COLO829 (cell line): ENCODE data around the gene ILF3.
"Not testable (repeated sequence)": the region's sequence is repeated elsewhere in the genome, so short reads cannot be mapped to it uniquely, and the experiment has no call there.

Experiments
- DNase-seq: peaks from one replicate; pipeline ENCODE4 v3.0.0; 2012; ENCODE audit warnings: low spot score

Gene ILF3

GRCh38 chr19:10675214-10675613 lies 21.1 kb downstream of the ILF3 start:
- not testable (repeated sequence) for DNase-seq

GRCh38 chr19:10677751-10678150 lies 23.6 kb downstream of the ILF3 start:
- no peak for DNase-seq

GRCh38 chr19:10678813-10679212 lies 24.7 kb downstream of the ILF3 start:
- no peak for DNase-seq

- DNase-seq, result no peak
Observed at GRCh38 chr19:10679743-10680142, 25.6 kb downstream of the ILF3 start.

- DNase-seq, result no peak
Observed at GRCh38 chr19:10680545-10681135, 26.5 kb downstream of the ILF3 start.

GRCh38 chr19:10681658-10682057 lies 27.5 kb downstream of the ILF3 start:
- no peak for DNase-seq

GRCh38 chr19:10682397-10683063 lies 28.4 kb downstream of the ILF3 start:
- no peak for DNase-seq

GRCh38 chr19:10683064-10683426 lies 28.9 kb downstream of the ILF3 start:
- no peak for DNase-seq

- no peak for DNase-seq
Observed at GRCh38 chr19:10683582-10683981, 29.4 kb downstream of the ILF3 start.

- DNase-seq, result no peak
Observed at GRCh38 chr19:10685210-10685609, 31.1 kb downstream of the ILF3 start.

- DNase-seq, result no peak
Observed at GRCh38 chr19:10686193-10686592, 32.0 kb downstream of the ILF3 start.

- no peak for DNase-seq
Observed at GRCh38 chr19:10686661-10687517, 32.7 kb downstream of the ILF3 start.

GRCh38 chr19:10687518-10688288 lies 33.6 kb downstream of the ILF3 start:
- no peak for DNase-seq

GRCh38 chr19:10688545-10689280 lies 34.6 kb downstream of the ILF3 start:
- DNase-seq, result no peak

GRCh38 chr19:10690341-10690781 lies 36.2 kb downstream of the ILF3 start:
- no peak for DNase-seq

GRCh38 chr19:10691178-10691881 lies 37.2 kb downstream of the ILF3 start:
- DNase-seq, result no peak

GRCh38 chr19:10691883-10692282 lies 37.7 kb downstream of the ILF3 start:
- no peak for DNase-seq

GRCh38 chr19:10692673-10693264 lies 38.6 kb downstream of the ILF3 start:
- DNase-seq, result no peak

GRCh38 chr19:10694706-10695307 lies 40.7 kb downstream of the ILF3 start:
- DNase-seq, result no peak
